Measurements from ENCODE around the gene PKHD1.

DNA sequence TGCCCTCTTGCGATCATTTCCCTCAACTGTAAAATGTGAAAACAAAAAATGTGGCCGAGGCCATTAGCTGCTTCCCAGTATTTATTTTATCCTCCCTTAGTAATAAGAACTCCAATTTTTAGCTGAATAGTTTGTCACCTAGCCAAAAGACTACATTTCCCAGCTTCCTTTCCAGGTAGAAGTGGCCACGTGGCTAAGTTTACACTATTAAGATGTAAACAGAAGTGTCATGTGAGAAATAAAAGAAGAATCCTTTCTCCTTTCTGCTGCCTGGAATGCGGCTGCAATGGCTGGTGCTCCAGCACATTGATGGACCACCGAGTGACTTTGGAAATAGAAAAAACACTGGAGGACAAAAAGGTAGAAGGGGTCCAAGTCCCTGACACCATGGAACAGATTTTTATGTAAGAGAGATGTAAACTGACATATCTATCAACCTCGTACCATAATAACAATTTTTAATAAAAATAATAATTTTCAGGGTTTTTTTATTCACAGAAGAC, 268.8 kb downstream of the PKHD1 start:
- TF ChIP-seq, protein P1, sequence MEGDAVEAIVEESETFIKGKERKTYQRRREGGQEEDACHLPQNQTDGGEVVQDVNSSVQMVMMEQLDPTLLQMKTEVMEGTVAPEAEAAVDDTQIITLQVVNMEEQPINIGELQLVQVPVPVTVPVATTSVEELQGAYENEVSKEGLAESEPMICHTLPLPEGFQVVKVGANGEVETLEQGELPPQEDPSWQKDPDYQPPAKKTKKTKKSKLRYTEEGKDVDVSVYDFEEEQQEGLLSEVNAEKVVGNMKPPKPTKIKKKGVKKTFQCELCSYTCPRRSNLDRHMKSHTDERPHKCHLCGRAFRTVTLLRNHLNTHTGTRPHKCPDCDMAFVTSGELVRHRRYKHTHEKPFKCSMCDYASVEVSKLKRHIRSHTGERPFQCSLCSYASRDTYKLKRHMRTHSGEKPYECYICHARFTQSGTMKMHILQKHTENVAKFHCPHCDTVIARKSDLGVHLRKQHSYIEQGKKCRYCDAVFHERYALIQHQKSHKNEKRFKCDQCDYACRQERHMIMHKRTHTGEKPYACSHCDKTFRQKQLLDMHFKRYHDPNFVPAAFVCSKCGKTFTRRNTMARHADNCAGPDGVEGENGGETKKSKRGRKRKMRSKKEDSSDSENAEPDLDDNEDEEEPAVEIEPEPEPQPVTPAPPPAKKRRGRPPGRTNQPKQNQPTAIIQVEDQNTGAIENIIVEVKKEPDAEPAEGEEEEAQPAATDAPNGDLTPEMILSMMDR (conservative IDR thresholded peaks at IDR 0.05; ENCODE audit: low read depth, low read length): no peak
- TF ChIP-seq EZH2 (IDR thresholded peaks at IDR 0.05; ENCODE audit: borderline replicate concordance, low read depth, low read length, poor library complexity, severe bottlenecking): no peak
